ENCODE results near the gene NF1. TPM values are rescaled to one million over a fixed set of nuclear protein-coding genes. Genes with fewer than 3 reads are reported as not detected.
"Not testable (repeated sequence)": the region's sequence is repeated elsewhere in the genome, so short reads cannot be mapped to it uniquely, and the experiment has no call there.

Gene NF1
- total and polyA plus RNA-seq, 7 donors = 4.8 to 83.8 (median 40.7) TPM

DNA sequence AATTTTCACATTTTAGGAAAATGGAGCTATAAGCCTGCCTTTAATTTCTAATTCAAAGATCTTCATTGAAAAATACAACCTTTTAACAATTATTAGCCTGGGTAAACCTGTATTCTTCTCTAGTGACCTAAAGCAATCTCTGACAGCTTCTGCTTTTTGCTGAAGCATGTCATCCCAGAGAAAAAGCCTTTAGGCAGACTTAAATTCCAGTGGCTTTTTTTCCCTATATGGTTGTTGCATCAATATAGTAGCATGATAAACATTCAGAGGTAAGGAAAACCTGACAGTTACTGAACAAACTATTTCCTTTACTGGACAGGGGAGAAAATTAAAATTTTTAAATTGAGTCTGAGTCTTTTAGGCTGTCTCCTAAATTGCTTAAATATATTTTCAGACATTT, 234.4 kb downstream of the NF1 start:
- intact Hi-C loops (cut with DNase I) = no loop called here

DNA sequence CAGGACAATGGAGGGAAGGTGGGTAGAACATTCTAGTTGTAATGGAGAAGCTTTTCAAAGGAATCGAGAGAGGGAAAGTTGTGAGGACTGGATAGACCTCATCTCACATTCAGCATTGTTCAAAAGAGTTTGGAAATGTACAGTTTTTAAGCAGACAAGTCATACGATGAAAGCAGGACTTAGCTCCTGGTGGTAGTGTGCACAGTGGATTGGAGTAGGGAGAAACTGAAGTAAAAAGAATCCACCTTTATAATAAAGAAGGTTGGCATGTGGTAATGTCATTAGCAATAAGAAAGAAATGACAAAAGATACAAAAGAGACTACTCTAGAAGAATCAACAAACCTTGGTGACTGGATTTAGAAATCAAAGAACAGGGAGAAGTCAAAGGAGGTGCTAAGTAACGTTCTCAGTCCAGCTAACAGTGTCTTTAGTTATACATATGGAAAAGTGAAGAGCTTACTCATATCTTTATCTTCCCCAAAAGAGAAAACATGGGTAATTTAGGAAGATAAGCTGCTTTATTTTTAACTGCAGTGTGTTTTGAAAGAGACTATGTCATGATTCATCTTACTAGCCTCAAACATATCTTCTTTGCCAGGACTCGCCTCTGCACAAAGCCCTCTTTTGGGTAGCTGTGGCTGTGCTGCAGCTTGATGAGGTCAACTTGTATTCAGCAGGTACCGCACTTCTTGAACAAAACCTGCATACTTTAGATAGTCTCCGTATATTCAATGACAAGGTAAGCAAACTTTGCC, 245.3 kb downstream of the NF1 start:
- DNase-seq = no peak
- TF ChIP-seq POLR2AphosphoS5 (IDR thresholded peaks at IDR 0.05) = no peak
- no peak for TF ChIP-seq POLR2A (IDR thresholded peaks at IDR 0.05)
- TF ChIP-seq EP300 (IDR thresholded peaks at IDR 0.05) = no peak
- TF ChIP-seq, protein P1, sequence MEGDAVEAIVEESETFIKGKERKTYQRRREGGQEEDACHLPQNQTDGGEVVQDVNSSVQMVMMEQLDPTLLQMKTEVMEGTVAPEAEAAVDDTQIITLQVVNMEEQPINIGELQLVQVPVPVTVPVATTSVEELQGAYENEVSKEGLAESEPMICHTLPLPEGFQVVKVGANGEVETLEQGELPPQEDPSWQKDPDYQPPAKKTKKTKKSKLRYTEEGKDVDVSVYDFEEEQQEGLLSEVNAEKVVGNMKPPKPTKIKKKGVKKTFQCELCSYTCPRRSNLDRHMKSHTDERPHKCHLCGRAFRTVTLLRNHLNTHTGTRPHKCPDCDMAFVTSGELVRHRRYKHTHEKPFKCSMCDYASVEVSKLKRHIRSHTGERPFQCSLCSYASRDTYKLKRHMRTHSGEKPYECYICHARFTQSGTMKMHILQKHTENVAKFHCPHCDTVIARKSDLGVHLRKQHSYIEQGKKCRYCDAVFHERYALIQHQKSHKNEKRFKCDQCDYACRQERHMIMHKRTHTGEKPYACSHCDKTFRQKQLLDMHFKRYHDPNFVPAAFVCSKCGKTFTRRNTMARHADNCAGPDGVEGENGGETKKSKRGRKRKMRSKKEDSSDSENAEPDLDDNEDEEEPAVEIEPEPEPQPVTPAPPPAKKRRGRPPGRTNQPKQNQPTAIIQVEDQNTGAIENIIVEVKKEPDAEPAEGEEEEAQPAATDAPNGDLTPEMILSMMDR (IDR thresholded peaks at IDR 0.05) = no peak
- intact Hi-C loops (cut with DNase I) = no loop called here
- H3K36me3 ChIP-seq = peaks cover 0 to 75% (median 14%) of the 10 kb centered on the region in 4 donors
- H3K4me3 ChIP-seq = no peak overlapping the region
- 92 to 94% methylated on average over 6 of the region's 6 CpGs for WGBS, 2 donors
- no peaks in the 10 kb centered on the region for H3K9me3 ChIP-seq
- H3K4me1 ChIP-seq = no peaks in the 10 kb centered on the region
- H3K27ac ChIP-seq = no peak overlapping the region
- no peaks in the 10 kb centered on the region for H3K27me3 ChIP-seq

More for the DNA sequence above, 234.4 kb downstream of the NF1 start:
- Histone ChIP-seq H3K9me3 (no peaks in the 10 kb centered on the region), H3K27ac (no peak overlapping the region), H3K27me3 (no peaks in the 10 kb centered on the region), H3K4me3 (no peak overlapping the region), H3K4me1 (no peaks in the 10 kb centered on the region), H3K36me3 (peaks cover 0 to 41% (median 14%) of the 10 kb centered on the region in 4 donors)
- TF ChIP-seq EP300 (IDR thresholded peaks at IDR 0.05) = no peak
- DNase-seq = no peak

DNA sequence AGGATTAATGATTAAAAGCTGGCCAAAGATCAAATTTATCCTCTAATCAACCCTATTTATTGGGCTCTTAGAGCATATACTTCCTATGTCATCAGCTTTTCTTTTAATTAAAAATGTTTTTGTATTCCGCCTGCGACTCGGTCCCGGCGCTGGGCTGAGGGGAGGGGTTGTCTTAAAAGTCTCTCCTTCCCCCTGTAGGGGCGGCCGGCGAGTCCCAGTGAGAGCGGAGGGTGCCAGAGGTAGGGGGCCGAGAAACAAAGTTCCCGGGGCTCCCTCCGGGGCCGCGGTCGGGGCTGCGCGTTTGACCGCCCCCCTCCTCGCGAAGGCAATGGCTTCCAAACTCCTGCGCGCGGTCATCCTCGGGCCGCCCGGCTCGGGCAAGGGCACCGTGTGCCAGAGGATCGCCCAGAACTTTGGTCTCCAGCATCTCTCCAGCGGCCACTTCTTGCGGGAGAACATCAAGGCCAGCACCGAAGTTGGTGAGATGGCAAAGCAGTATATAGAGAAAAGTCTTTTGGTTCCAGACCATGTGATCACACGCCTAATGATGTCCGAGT, 250.5 kb downstream of the NF1 start:
- DNase-seq; H3K9me3 ChIP-seq; H3K4me1 ChIP-seq; H3K4me3 ChIP-seq; intact Hi-C loops (cut with DNase I); H3K27ac ChIP-seq; H3K27me3 ChIP-seq: not testable (repeated sequence)
- H3K36me3 ChIP-seq = peaks cover 0 to 49% (median 10%) of the 10 kb centered on the region in 4 donors
- WGBS, 2 donors = 89 to 95% methylated on average over 19 to 21 of the region's 34 CpGs

DNA sequence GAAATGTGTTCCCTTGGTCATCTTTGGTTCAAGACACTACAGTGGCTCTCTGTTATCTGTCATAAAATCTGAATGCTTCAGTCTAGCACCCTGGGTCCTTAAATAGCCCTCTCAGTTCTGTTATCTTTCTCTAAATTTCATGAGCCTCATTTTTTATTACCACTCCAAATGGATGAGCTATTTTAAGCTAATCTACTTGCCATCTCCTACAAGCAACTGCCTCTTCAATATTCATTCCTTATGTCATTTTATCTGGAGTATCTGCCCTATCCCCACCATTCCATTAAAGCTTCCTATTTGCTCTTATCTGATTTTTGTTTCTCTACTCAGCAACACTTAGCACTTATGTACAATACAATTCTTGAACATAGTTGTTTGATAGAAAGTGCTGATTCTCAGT, 254.7 kb downstream of the NF1 start:
- Histone ChIP-seq H3K27me3 (no peaks in the 10 kb centered on the region), H3K4me3 (no peak overlapping the region), H3K27ac (no peak overlapping the region), H3K4me1 (no peaks in the 10 kb centered on the region), H3K36me3 (peaks cover 0 to 57% (median 12%) of the 10 kb centered on the region in 4 donors), H3K9me3 (no peaks in the 10 kb centered on the region)
- DNase-seq = no peak
- intact Hi-C loops (cut with DNase I) = no loop called here
- TF ChIP-seq POLR2A (IDR thresholded peaks at IDR 0.05) (no peak), EP300 (IDR thresholded peaks at IDR 0.05) (no peak), POLR2AphosphoS5 (IDR thresholded peaks at IDR 0.05) (no peak)
- TF ChIP-seq, protein P1 (IDR thresholded peaks at IDR 0.05) = no peak

DNA sequence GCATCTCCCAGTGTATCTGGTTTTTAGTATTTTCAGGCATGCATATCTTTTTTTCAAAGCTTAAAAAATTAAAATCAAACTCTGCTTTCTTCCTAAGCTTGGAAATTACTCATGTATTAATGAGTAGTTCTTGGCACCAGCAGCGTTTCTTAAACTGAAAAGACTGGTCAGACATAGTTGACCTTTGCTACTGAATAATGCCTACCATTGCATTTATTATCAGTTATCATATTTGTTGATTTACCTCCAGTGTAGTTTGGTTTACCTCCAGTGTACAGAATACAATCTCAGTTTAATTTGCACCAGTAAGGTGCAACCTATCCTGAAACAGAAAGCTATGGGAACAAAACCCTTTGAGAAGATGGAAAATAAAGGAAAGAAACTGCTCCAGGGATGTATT, 261.2 kb downstream of the NF1 start:
- H3K4me1 ChIP-seq = no peaks in the 10 kb centered on the region
- H3K27me3 ChIP-seq = no peaks in the 10 kb centered on the region
- WGBS, 2 donors = 31 to 69% methylated on average over 1 of the region's 1 CpG
- TF ChIP-seq, protein P1 (IDR thresholded peaks at IDR 0.05) = no peak
- no peak for TF ChIP-seq POLR2AphosphoS5 (IDR thresholded peaks at IDR 0.05)
- no peak for TF ChIP-seq EP300 (IDR thresholded peaks at IDR 0.05)
- no peak for TF ChIP-seq POLR2A (IDR thresholded peaks at IDR 0.05)
- H3K9me3 ChIP-seq = no peaks in the 10 kb centered on the region
- H3K27ac ChIP-seq = no peak overlapping the region
- intact Hi-C loops (cut with DNase I) = no loop called here
- DNase-seq = no peak
- H3K4me3 ChIP-seq = no peak overlapping the region
- H3K36me3 ChIP-seq = peaks cover 0 to 77% (median 9%) of the 10 kb centered on the region in 4 donors

Measured in sigmoid colon (tissue), 7 donors.